ENCODE data around the gene SEL1L. TPM values are rescaled to one million over a fixed set of nuclear protein-coding genes. Genes with fewer than 3 reads are reported as not detected.

SEL1L gene
- total and polyA plus RNA-seq, 2 of the 13 experiments (the other 11 are each of a cell fraction or from before 2014, with no cell fraction given) = 15.3 to 61.0 TPM

GRCh38 chr14:81423504-81423903 is 110.1 kb downstream of the SEL1L start:
- H3K27ac ChIP-seq (ENCODE audit: extremely low read length, insufficient read depth, low read length) = no peak overlapping the region

More at GRCh38 chr14:81423504-81423903, 110.1 kb downstream of the SEL1L start:
- Histone ChIP-seq H3K4me2 (ENCODE audit: low read depth, low read length) (no peak overlapping the region), H3K27me3 (ENCODE audit: control insufficient read depth in 1 of 2, insufficient read depth in 2 of 2, low read length in 2 of 2) (no peaks in the 10 kb centered on the region), H3K9me3 (ENCODE audit: low read length) (peaks cover 2% of the 10 kb centered on the region; the same call in 1 of the 2 replicates), H3K4me1 (ENCODE audit: insufficient read depth, low read length) (no peaks in the 10 kb centered on the region), H4K20me1 (ENCODE audit: insufficient read depth, low read length) (no peaks in the 10 kb centered on the region), H2AFZ (ENCODE audit: low read length) (no peak overlapping the region), H3K4me3 (replicated peaks in 1 of 3; ENCODE audit: insufficient read depth in 1 of 3, low read depth in 2 of 3, low read length in 3 of 3) (no peak overlapping the region), H3K9ac (ENCODE audit: insufficient read depth, low read depth, low read length) (no peak overlapping the region), H3K36me3 (replicated peaks in 1 of 2; ENCODE audit: control insufficient read depth in 1 of 2, insufficient read depth in 2 of 2, low read length in 2 of 2) (peaks cover 0 to 2% of the 10 kb centered on the region in 2 experiments; a peak in 1 of 5 replicates), H3K79me2 (ENCODE audit: insufficient read depth, low read length) (no peaks in the 10 kb centered on the region)
- TF ChIP-seq RFX1 (IDR thresholded peaks at IDR 0.05) = no peak
- TF ChIP-seq ZNF547 (CRISPR knock-in tag; IDR thresholded peaks at IDR 0.05) = no peak
- TF ChIP-seq NFE2L1 (CRISPR knock-in tag; IDR thresholded peaks at IDR 0.05; ENCODE audit: borderline replicate concordance) = no peak
- TF ChIP-seq XBP1 (CRISPR knock-in tag; IDR thresholded peaks at IDR 0.05) = no peak
- no peak for TF ChIP-seq EED (CRISPR knock-in tag; IDR thresholded peaks at IDR 0.05)
- no peak for TF ChIP-seq TRAFD1 (CRISPR knock-in tag; IDR thresholded peaks at IDR 0.05; ENCODE audit: borderline replicate concordance)
- TF ChIP-seq SNAI1 (CRISPR knock-in tag; IDR thresholded peaks at IDR 0.05; ENCODE audit: borderline replicate concordance) = no peak
- TF ChIP-seq REL (CRISPR knock-in tag; conservative IDR thresholded peaks at IDR 0.05) = no peak
- no TSS peak for BruUV-seq (replicated peaks)
- in situ Hi-C loops (cut with HindIII; ENCODE audit: extremely low pct_ligation_motif_present, low pct_unique_long_range_greater_than_20kb) = no loop called here
- ATAC-seq (no peak), DNase-seq (ENCODE audit: low spot score) (no peak), FAIRE-seq (no peak)
- WGBS (ENCODE audit: low lambda C conversion rate) = 97% methylated on average over 6 of the region's 6 CpGs
- intact Hi-C loops (cut with micrococcal nuclease; ENCODE audit: unreplicated experiment) = no loop called here
- POLR2A ChIA-PET = no interaction called here
- CTCF ChIA-PET (ENCODE audit: low intra/inter-chr PET ratio, low total read pairs) = no interaction called here

Other genes starting within 250 kb of the SEL1L start
- 11.0 and 13.8 TPM in 2 replicates for gene STON2, start 133.5 kb downstream of the SEL1L start, total RNA-seq (2016; rRNA removed; fragmentation: Illumina TruSeq; extraction: Trizol)
- 2.1 and 2.4 TPM in 2 replicates for gene STON2, start 133.5 kb downstream of the SEL1L start, polyA plus RNA-seq (2011; rRNA removed)